SU-DHL-6 (cell line): ENCODE data around the gene SMURF1.

Experiments
- CTCF ChIP-seq: fragments of 200-600 bp; sonication (generic); IDR thresholded peaks from one replicate; pipeline ENCODE4 v1.5.1; 2017; ENCODE audit warnings: antibody characterized with exemption, mild to moderate bottlenecking, low read length, moderate library complexity; ENCODE audit not compliant: insufficient read depth, poor library complexity, severe bottlenecking
- EZH2phosphoT487 ChIP-seq: fragments of 200-600 bp; sonication (generic), shearing (Covaris generic); conservative IDR thresholded peaks from 2 replicates; pipeline ENCODE4 v1.6.1; 2018; ENCODE audit warnings: mild to moderate bottlenecking, antibody characterized with exemption, low read length, moderate library complexity, mixed read lengths

GRCh38 chr7:99129001-99129400 is 14.9 kb downstream of the SMURF1 start:
- TF ChIP-seq CTCF (no peak), EZH2phosphoT487 (no peak)
